Small intestine (tissue), 7 donors: ENCODE measurements around the gene ERC2. TPM values are rescaled to one million over a fixed set of nuclear protein-coding genes. Genes with fewer than 3 reads are reported as not detected.

Source experiments
- DNase-seq, 2 donors: peaks; one replicate each; pipeline versions ENCODE4 v3.0.0 to v3.0.0-alpha.2; 2013
- FAIRE-seq: peaks from 2 replicates; lab custom pipeline; 2012; peaks lifted over from hg19 to GRCh38; lab: Jason Lieb, UNC
- H3K27ac ChIP-seq, 3 donors: one replicate each; pipeline ENCODE4 v1.5.1; 2013; ENCODE audit warnings: low read length in 2 of 3, mild to moderate bottlenecking in 2 of 3, control low read depth in 1 of 3, inconsistent platforms in 1 of 3, low read depth in 1 of 3, moderate library complexity in 1 of 3
- H3K27me3 ChIP-seq, 3 donors: one replicate each; pipeline ENCODE4 v1.6.1; 2013; ENCODE audit warnings: low read length in 3 of 3, inconsistent platforms in 1 of 3; ENCODE audit not compliant: control insufficient read depth in 3 of 3, insufficient read depth in 3 of 3
- H3K36me3 ChIP-seq, 3 donors: one replicate each; pipeline ENCODE4 v1.6.1; 2013; ENCODE audit warnings: low read length in 3 of 3, inconsistent platforms in 1 of 3, low read depth in 1 of 3, mild to moderate bottlenecking in 1 of 3, moderate library complexity in 1 of 3; ENCODE audit not compliant: control insufficient read depth in 3 of 3, insufficient read depth in 2 of 3
- H3K4me1 ChIP-seq, 3 donors: one replicate each; pipeline ENCODE4 v1.6.1; 2013; ENCODE audit warnings: low read length in 2 of 3, inconsistent platforms in 1 of 3, low read depth in 1 of 3, mild to moderate bottlenecking in 1 of 3, moderate library complexity in 1 of 3; ENCODE audit not compliant: control insufficient read depth in 3 of 3, insufficient read depth in 2 of 3
- H3K4me3 ChIP-seq, 3 donors: one replicate each; pipeline ENCODE4 v1.5.1; 2013; ENCODE audit warnings: low read length in 3 of 3, control low read depth in 1 of 3, inconsistent platforms in 1 of 3, low read depth in 1 of 3, mild to moderate bottlenecking in 1 of 3, moderate library complexity in 1 of 3
- H3K9me3 ChIP-seq, 2 donors: one replicate each; pipeline ENCODE4 v1.6.1; 2013; ENCODE audit warnings: low read depth in 1 of 2, low read length in 1 of 2; ENCODE audit not compliant: control insufficient read depth in 2 of 2, insufficient read depth in 1 of 2
- WGBS, 3 donors: extraction: QIAGEN DNeasy Blood & Tissue Kit; methylation state at CpG; one replicate each; pipeline ENCODE4 v1.1.7; 2013; 5-methylcytosine and 5-hydroxymethylcytosine counted together
- polyA plus RNA-seq, 4 donors: library from polyadenylated mRNA; stranded (reverse) in 3 of 4; unstranded in 1 of 4; fragments of 200-250 nt in 3 of 4; fragments of 120-200 nt in 1 of 4; gene quantifications; one replicate each; pipeline versions ENCODE4 v1.2.1 to v1.2.3, GENCODE V29; 2013
- donor health status: healthy with polysubstance abuse.
- donor health status: control.
- donor health status: control.
- donor health status: Bipolar disorder and iron deficiency.
- donor health status: healthy.

The ERC2 gene
- polyA plus RNA-seq, 4 donors: 0.73 to 2.0 TPM; not detected in 2

DNA sequence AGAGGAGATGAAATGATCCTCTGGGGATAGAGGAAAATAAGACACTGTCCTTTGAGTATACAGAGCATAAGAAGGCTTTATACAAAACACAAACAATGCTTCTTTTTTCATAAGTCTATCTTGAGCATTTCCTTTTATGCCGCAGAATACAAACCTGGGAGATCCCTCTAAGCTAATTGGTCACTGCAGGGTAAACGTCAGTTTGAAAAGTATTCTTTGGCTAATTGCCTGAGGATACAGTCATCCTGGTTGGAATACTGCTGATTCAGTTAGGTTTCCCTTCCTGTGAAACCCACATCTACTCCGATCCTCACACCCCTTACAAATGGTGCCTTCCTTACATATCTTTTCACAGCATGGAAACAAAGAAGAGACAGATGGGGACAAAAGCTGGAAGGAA is 991.8 kb downstream of the ERC2 start:
- no peak for FAIRE-seq

DNA sequence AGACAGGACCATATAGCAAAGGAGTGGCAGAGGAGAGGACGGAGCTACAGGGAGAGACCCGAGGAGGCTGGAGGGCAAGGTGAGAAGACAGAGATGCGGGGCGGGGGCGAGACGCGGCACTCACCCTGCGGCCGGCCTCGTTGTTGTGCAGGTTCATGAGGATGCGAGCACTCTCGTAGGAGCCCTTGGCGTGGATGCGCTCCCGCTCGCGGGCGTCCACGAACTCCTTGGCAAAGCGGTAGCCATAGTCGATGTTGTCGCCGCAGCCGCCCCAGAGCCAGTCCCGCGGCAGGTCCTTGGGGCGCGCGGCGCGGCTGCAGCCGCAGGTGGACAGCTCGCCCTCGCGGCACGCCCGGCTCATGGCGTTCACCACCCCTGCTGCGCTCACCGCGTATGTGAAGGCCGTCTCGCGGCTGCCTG is 994.0 kb downstream of the ERC2 start:
- H3K9me3 ChIP-seq: no peaks in the 10 kb centered on the region
- FAIRE-seq (no peak), DNase-seq (peak in 1 of 2 donors; percentile 32)
- 17 to 64% (median 37%) methylated on average over 39 to 44 of the region's 44 CpGs for WGBS, 3 donors
- H3K36me3 ChIP-seq: peaks cover 0 to 6% (median 0%) of the 10 kb centered on the region in 3 donors
- H3K4me3 ChIP-seq: no peak overlapping the region
- peaks cover under 1 to 15% (median 4%) of the 10 kb centered on the region in 3 donors for H3K27me3 ChIP-seq
- H3K4me1 ChIP-seq: peaks cover 0 to 3% (median 0%) of the 10 kb centered on the region in 3 donors
- H3K27ac ChIP-seq: no peak overlapping the region

More for the DNA sequence above, 991.8 kb downstream of the ERC2 start:
- 73 to 76% (median 73%) methylated on average over 3 of the region's 3 CpGs for WGBS, 3 donors
- peaks cover 0 to 11% (median 0%) of the 10 kb centered on the region in 3 donors for H3K4me1 ChIP-seq
- no peak overlapping the region for H3K27ac ChIP-seq
- DNase-seq: no peak
- H3K27me3 ChIP-seq: peaks cover 5 to 36% (median 8%) of the 10 kb centered on the region in 3 donors
- no peak overlapping the region for H3K4me3 ChIP-seq
- no peaks in the 10 kb centered on the region for H3K36me3 ChIP-seq
- H3K9me3 ChIP-seq: no peaks in the 10 kb centered on the region

DNA sequence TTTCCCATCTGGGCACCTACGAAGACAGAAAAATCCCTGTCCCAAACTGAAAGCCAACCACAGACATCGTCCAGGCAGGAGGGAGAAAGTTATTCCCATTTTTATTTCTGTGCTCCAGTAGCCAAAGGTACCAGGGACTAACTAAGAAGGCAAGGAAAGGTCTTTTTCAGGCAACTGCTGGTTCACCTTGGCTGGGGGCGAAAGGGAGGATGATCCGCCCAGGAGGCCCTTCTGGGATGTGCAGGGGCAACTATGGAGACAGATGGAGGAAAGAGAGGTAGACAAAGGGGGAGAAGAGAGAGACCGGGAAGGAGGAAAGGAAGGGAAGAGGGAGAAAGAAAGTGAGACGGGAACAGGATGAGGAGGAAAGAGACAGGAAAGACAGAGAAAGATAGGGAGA is 994.5 kb downstream of the ERC2 start:
- Histone ChIP-seq H3K9me3 (no peaks in the 10 kb centered on the region), H3K36me3 (peaks cover 0 to 6% (median 0%) of the 10 kb centered on the region in 3 donors), H3K4me3 (no peak overlapping the region), H3K27ac (no peak overlapping the region), H3K27me3 (peaks cover 0 to 17% (median 4%) of the 10 kb centered on the region in 3 donors), H3K4me1 (peaks cover 0 to 3% (median 0%) of the 10 kb centered on the region in 3 donors)
- FAIRE-seq (no peak), DNase-seq (no peak)
- WGBS, 3 donors: 68 to 76% (median 74%) methylated on average over 6 of the region's 6 CpGs

DNA sequence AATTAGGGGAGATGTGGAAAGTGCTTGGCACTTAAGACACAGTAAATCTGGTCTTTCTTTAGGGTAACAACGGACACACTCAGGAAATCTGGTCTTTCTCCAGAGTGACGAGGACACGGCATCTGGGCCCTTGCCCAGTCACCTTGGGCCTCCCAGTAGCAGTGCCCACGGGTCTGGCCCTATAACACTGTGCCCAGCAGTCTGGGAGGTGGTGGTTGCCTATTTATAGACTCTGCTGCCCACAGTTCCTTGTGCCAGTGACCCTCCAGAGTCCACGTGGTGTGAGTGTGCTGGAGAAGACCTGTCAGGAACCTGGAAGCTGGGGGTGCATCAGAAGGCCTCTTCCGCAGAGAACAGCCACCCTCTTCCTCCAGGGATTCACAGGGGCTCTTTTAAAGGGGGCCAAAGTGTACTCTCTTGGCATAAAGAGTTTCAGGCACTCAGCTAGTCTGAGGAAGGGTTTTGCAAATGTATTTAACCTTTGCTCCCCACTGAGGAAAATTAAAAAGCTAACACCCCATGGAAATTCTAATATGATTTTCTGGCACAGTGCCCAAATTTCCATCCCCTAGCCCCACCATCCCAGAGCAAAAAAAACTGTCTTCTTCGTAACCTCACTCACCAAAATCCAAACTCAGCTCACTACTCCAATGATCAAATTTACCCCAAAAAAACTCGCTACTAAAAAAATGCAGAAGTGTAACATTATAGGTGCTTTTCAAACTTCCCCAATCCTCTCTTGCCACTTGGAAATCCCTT is 996.6 kb downstream of the ERC2 start:
- FAIRE-seq: no peak
- H3K4me1 ChIP-seq: peaks cover 0 to 3% (median 0%) of the 10 kb centered on the region in 3 donors
- no peaks in the 10 kb centered on the region for H3K9me3 ChIP-seq
- 67 to 72% (median 71%) methylated on average over 8 of the region's 8 CpGs for WGBS, 3 donors
- no peak overlapping the region for H3K27ac ChIP-seq
- H3K36me3 ChIP-seq: peaks cover 0 to 6% (median 0%) of the 10 kb centered on the region in 3 donors
- DNase-seq: no peak
- peaks cover 0 to 18% (median 4%) of the 10 kb centered on the region in 3 donors for H3K27me3 ChIP-seq
- H3K4me3 ChIP-seq: no peak overlapping the region

DNA sequence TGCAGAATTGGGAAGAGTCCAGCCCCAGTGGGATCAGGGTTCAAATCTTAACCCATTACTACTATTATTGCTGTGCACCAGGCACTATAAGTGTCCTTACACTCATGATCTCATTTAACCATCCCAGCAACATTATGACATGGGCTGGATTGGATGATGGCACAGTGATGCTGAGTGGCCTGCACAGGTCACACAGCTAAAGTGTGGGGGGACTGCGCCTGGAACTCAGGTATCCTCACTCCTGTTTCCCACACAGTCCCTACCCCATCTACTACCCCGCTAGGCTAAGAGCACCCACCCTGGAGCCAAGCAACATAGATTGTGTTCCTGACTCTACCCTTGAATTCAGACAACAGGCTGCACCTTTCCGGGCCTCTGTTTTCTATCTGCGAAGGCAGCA is 997.2 kb downstream of the ERC2 start:
- FAIRE-seq (no peak), DNase-seq (no peak)
- Histone ChIP-seq H3K4me1 (peaks cover 0 to 3% (median 0%) of the 10 kb centered on the region in 3 donors), H3K9me3 (no peaks in the 10 kb centered on the region), H3K27me3 (peaks cover 0 to 18% (median 4%) of the 10 kb centered on the region in 3 donors), H3K4me3 (no peak overlapping the region), H3K27ac (no peak overlapping the region), H3K36me3 (peaks cover 0 to 6% (median 0%) of the 10 kb centered on the region in 3 donors)
- 86 to 94% (median 91%) methylated on average over 4 of the region's 4 CpGs for WGBS, 3 donors

DNA sequence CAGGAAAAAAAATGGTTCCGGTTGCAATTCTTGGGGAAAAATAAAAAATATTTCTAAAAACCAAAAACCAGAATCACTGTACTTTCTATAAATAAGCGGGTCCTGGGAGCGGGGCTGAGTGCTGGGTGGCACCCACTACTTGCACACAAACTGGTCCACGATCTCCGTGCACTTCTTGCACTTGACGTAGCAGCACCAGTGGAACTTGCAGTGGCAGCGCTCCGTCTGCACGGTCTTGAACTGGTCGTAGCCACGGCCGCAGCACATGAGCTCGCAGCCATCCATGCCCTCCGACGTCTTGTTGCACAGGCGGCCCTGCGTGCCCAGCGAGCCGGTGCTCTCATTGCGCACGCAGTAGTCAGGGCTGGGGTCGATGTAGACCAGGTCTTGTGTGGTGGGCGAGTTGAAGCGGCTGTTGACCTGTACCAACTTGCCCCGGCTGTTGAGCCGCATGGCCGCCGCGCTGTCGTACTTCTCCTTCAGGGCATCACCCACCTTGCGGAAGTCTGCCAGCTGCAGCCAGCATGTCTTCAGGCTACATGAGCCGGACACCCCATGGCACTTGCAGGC is 998.2 kb downstream of the ERC2 start:
- peaks cover 0 to 6% (median 0%) of the 10 kb centered on the region in 3 donors for H3K36me3 ChIP-seq
- H3K4me1 ChIP-seq: peaks cover 0 to 3% (median 0%) of the 10 kb centered on the region in 3 donors
- 95 to 96% (median 95%) methylated on average over 32 of the region's 32 CpGs for WGBS, 3 donors
- no peaks in the 10 kb centered on the region for H3K9me3 ChIP-seq
- no peak for FAIRE-seq
- DNase-seq: no peak
- H3K27ac ChIP-seq: no peak overlapping the region
- no peak overlapping the region for H3K4me3 ChIP-seq
- peaks cover 0 to 18% (median 4%) of the 10 kb centered on the region in 3 donors for H3K27me3 ChIP-seq

DNA sequence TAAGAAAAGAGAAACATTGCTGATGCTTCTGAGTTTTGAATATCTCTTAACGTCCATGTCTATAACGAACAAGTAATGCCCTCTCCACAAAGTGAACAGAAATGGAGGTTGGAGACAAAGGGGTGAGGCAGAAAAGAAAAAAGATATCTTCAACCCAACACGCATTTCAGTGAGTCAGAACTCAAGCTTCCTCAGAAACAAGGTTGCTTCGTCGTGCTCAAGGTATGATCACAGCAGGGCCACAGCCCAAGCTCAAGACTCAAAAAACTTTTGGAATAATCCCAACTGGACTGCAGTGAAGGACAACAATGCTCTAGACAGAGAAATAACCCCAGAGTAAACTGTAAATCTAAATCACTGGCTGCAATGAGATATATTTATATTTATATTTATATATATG is 1000.0 kb downstream of the ERC2 start:
- 81 to 86% (median 83%) methylated on average over 5 of the region's 5 CpGs for WGBS, 3 donors
- no peak for DNase-seq
- FAIRE-seq: no peak

DNA sequence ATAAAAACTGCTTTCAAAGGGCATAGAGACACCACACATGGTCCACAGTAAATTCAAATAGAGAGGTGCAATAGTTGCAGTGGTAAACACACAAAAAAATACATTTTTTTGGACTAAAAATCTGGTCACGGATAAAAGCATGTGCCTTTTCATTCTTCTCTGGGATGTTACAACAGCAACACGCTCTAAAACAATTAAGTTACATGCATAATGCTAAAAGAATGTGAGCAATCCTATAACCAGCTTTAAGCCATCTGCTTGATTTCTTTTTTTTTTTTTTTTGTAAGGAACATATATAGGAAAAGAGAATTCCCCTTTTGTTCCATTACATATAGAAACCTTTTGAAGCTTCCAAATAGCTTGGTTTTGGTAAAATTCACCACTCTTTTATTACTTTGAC is 1001.2 kb downstream of the ERC2 start:
- DNase-seq (no peak), FAIRE-seq (no peak)
- Histone ChIP-seq H3K4me3 (no peak overlapping the region), H3K4me1 (no peaks in the 10 kb centered on the region), H3K9me3 (no peaks in the 10 kb centered on the region), H3K36me3 (peaks cover 0 to 6% (median 0%) of the 10 kb centered on the region in 3 donors), H3K27me3 (peaks cover 0 to 3% (median 2%) of the 10 kb centered on the region in 3 donors), H3K27ac (no peak overlapping the region)
- WGBS, 3 donors: 68 to 81% (median 75%) methylated on average over 2 of the region's 2 CpGs

More for the DNA sequence above, 1000.0 kb downstream of the ERC2 start:
- Histone ChIP-seq H3K27me3 (peaks cover 0 to 8% (median 2%) of the 10 kb centered on the region in 3 donors), H3K4me3 (no peak overlapping the region), H3K9me3 (no peaks in the 10 kb centered on the region), H3K27ac (no peak overlapping the region), H3K36me3 (peaks cover 0 to 6% (median 0%) of the 10 kb centered on the region in 3 donors), H3K4me1 (no peaks in the 10 kb centered on the region)
